Measurements from ENCODE around the gene GJD3.

GRCh38 chr17:40412880-40413279 is 48.3 kb upstream of the GJD3 start:
- TF ChIP-seq CTCF (conservative IDR thresholded peaks at IDR 0.05; ENCODE audit: low read length): no peak
- TF ChIP-seq EZH2phosphoT487 (IDR thresholded peaks at IDR 0.05; ENCODE audit: borderline replicate concordance): no peak
